Activated naive CD4-positive, alpha-beta T cell treated with anti-CD3 and anti-CD28 coated beads, Interleukin-2, amount 50 U/mL, for 72 hours (primary cell): ENCODE results near the gene MT1F. TPM values are rescaled to one million over a fixed set of nuclear protein-coding genes. Genes with fewer than 3 reads are reported as not detected.
A peak's percentile ranks its signal among the peaks of the same experiment; 100 is the strongest.

Experiments
- ATAC-seq, 2 donors: fragments of 150-1000 bp; cut with Tn5 transposase; 2 replicates each; pipeline ENCODE4 v1.10.0; 2021; ENCODE audit warnings: mild to moderate bottlenecking in 2 of 2, moderate library complexity in 2 of 2
- DNase-seq, 2 donors: peaks; one replicate each; pipeline ENCODE4 v3.0.0; 2021 to 2022; ENCODE audit warnings: low spot score in 2 of 2
- H3K27ac Mint-ChIP-seq, 2 donors: one replicate each; pipeline ENCODE4 v1.8.0; 2022; ENCODE audit warnings: mild to moderate bottlenecking in 2 of 2, mixed read lengths in 2 of 2
- H3K36me3 Mint-ChIP-seq, 2 donors: one replicate each; pipeline ENCODE4 v1.8.0; 2022; ENCODE audit warnings: mixed read lengths in 2 of 2
- H3K9me3 Mint-ChIP-seq, 2 donors: one replicate each; pipeline ENCODE4 v1.8.0; 2022; ENCODE audit warnings: mixed read lengths in 2 of 2
- total RNA-seq, 2 donors: library from RNA; stranded (reverse); gene quantifications; one replicate each; pipeline ENCODE4 v1.2.3, GENCODE V29; 2022

Gene MT1F
- 10 to 100 TPM in 1 of 2 donors, 1 to 10 TPM in 1; 7.5 to 11.5 TPM for total RNA-seq

- H3K27ac Mint-ChIP-seq = peak within 1 kb of the TSS; percentile 30 to 81
- H3K36me3 Mint-ChIP-seq = no peaks in the 10 kb centered on the region
- ATAC-seq (peak; percentile 90 to 92), DNase-seq (peak; percentile 64 to 65)
- H3K9me3 Mint-ChIP-seq = no peaks in the 10 kb centered on the region
Observed at GRCh38 chr16:56657555-56658326, at the start of gene MT1F. Gene MT1F, plus strand, starts transcription at chr16:56657959. Its CDS starts 100 bp downstream, at chr16:56658059.

- DNase-seq = peak; percentile 86 to 91
- peak; percentile 74 to 86 for ATAC-seq
- Mint-ChIP-seq H3K9me3 (no peaks in the 10 kb centered on the region), H3K36me3 (peaks cover 6 to 10% of the 10 kb centered on the region in 2 donors), H3K27ac (peak within 1 kb of the TSS; percentile 90 to 94)
Observed at GRCh38 chr16:56608043-56608875, 49.5 kb upstream of the MT1F start, which contains the start of gene MT2A. Gene MT2A, plus strand, starts transcription at chr16:56608584. Its CDS starts 72 bp downstream, at chr16:56608656.

- no peak for DNase-seq
- ATAC-seq = peak in 1 of 2 donors; percentile 7
- Mint-ChIP-seq H3K27ac (peak overlapping the region; percentile 47 to 94), H3K36me3 (peaks cover 6 to 10% of the 10 kb centered on the region in 2 donors), H3K9me3 (peaks cover 0 to 3% of the 10 kb centered on the region in 2 donors)
Observed at GRCh38 chr16:56608876-56609462, 48.8 kb upstream of the MT1F start.

- DNase-seq = peak in 1 of 2 donors; percentile 78
- Mint-ChIP-seq H3K27ac (peak overlapping the region; percentile 47 to 94), H3K36me3 (peaks cover 6 to 14% of the 10 kb centered on the region in 2 donors), H3K9me3 (peaks cover 0 to 7% of the 10 kb centered on the region in 2 donors)
- ATAC-seq = peak; percentile 36 to 60
Observed at GRCh38 chr16:56609463-56609921, 48.3 kb upstream of the MT1F start.

- peak; percentile 61 to 86 for DNase-seq
- peaks cover 6 to 15% of the 10 kb centered on the region in 2 donors for H3K36me3 Mint-ChIP-seq
- peaks cover 0 to 7% of the 10 kb centered on the region in 2 donors for H3K9me3 Mint-ChIP-seq
- peak; percentile 34 to 58 for ATAC-seq
- H3K27ac Mint-ChIP-seq = peak overlapping the region; percentile 47 to 94
Observed at GRCh38 chr16:56610017-56610608, 47.6 kb upstream of the MT1F start.

- no peak for DNase-seq
- H3K36me3 Mint-ChIP-seq = peaks cover 6 to 15% of the 10 kb centered on the region in 2 donors
- peak overlapping the region; percentile 47 to 94 for H3K27ac Mint-ChIP-seq
- peaks cover 0 to 7% of the 10 kb centered on the region in 2 donors for H3K9me3 Mint-ChIP-seq
- peak in 1 of 2 donors; percentile 35 for ATAC-seq
Observed at GRCh38 chr16:56610609-56611111, 47.1 kb upstream of the MT1F start.

GRCh38 chr16:56611281-56611833 lies 46.4 kb upstream of the MT1F start:
- H3K9me3 Mint-ChIP-seq = peaks cover 0 to 7% of the 10 kb centered on the region in 2 donors

GRCh38 chr16:56613706-56614105 lies 44.1 kb upstream of the MT1F start:
- no peak for DNase-seq
- Mint-ChIP-seq H3K36me3 (peaks cover 6 to 13% of the 10 kb centered on the region in 2 donors), H3K27ac (peak overlapping the region; percentile 46 to 97), H3K9me3 (peaks cover 0 to 7% of the 10 kb centered on the region in 2 donors)
- ATAC-seq = no peak

More at GRCh38 chr16:56611281-56611833, 46.4 kb upstream of the MT1F start:
- H3K27ac Mint-ChIP-seq = peak overlapping the region; percentile 47 to 94
- ATAC-seq (peak in 1 of 2 donors; percentile 0), DNase-seq (no peak)
- peaks cover 6 to 15% of the 10 kb centered on the region in 2 donors for H3K36me3 Mint-ChIP-seq

- peaks cover 0 to 7% of the 10 kb centered on the region in 2 donors for H3K9me3 Mint-ChIP-seq
- ATAC-seq (peak; percentile 81 to 90), DNase-seq (no peak)
- peak overlapping the region; percentile 84 to 97 for H3K27ac Mint-ChIP-seq
- H3K36me3 Mint-ChIP-seq = peaks cover 0 to 5% of the 10 kb centered on the region in 2 donors
Observed at GRCh38 chr16:56614549-56614991, 43.2 kb upstream of the MT1F start.

- Mint-ChIP-seq H3K9me3 (peaks cover 0 to 7% of the 10 kb centered on the region in 2 donors), H3K27ac (peak overlapping the region in 1 of 2 donors; percentile 97), H3K36me3 (peaks cover 0 to 5% of the 10 kb centered on the region in 2 donors)
- DNase-seq (no peak), ATAC-seq (no peak)
Observed at GRCh38 chr16:56615353-56615752, 42.4 kb upstream of the MT1F start.

- no peak for DNase-seq
- Mint-ChIP-seq H3K9me3 (peaks cover 0 to 7% of the 10 kb centered on the region in 2 donors), H3K36me3 (peaks cover 0 to 5% of the 10 kb centered on the region in 2 donors), H3K27ac (no peak overlapping the region)
- ATAC-seq = no peak
Observed at GRCh38 chr16:56616608-56617211, 41.0 kb upstream of the MT1F start.

- peaks cover 0 to 5% of the 10 kb centered on the region in 2 donors for H3K36me3 Mint-ChIP-seq
- no peak overlapping the region for H3K27ac Mint-ChIP-seq
- ATAC-seq = peak; percentile 30 to 54
- peak in 1 of 2 donors; percentile 65 for DNase-seq
- peaks cover 0 to 7% of the 10 kb centered on the region in 2 donors for H3K9me3 Mint-ChIP-seq
Observed at GRCh38 chr16:56617212-56618085, 40.3 kb upstream of the MT1F start.

- no peak for ATAC-seq
- DNase-seq = no peak
- H3K36me3 Mint-ChIP-seq = peaks cover 0 to 5% of the 10 kb centered on the region in 2 donors
- H3K27ac Mint-ChIP-seq = no peak overlapping the region
- peaks cover 0 to 7% of the 10 kb centered on the region in 2 donors for H3K9me3 Mint-ChIP-seq
Observed at GRCh38 chr16:56618138-56618537, 39.6 kb upstream of the MT1F start.

GRCh38 chr16:56620339-56620897 lies 37.3 kb upstream of the MT1F start:
- H3K36me3 Mint-ChIP-seq = peaks cover 0 to 6% of the 10 kb centered on the region in 2 donors
- H3K27ac Mint-ChIP-seq = no peak overlapping the region
- no peak for ATAC-seq
- H3K9me3 Mint-ChIP-seq = no peaks in the 10 kb centered on the region
- no peak for DNase-seq
